GM12878 (cell line): ENCODE measurements around the gene WNT16. TPM values are rescaled to one million over a fixed set of nuclear protein-coding genes. Genes with fewer than 3 reads are reported as not detected.

Experiments used
- ATAC-seq: fragments of 200-7000 bp; cut with Tn5 transposase; 3 replicates; pipeline ENCODE4 v1.9.1; 2020; ENCODE audit warnings: mild to moderate bottlenecking, moderate library complexity
- BruUV-seq: library from RNA; stranded (reverse); fragments of 400-500 nt; replicated peaks from 2 replicates; lab custom pipeline; 2021; lab: Mats Ljungman, UMichigan
- CTCF ChIA-PET: fragments of 300-600 bp; sonication (Branson Sonifier 250); formaldehyde crosslinking; extraction: SDS; loops from one replicate; lab custom pipeline; 2021; ENCODE audit warnings: inconsistent platforms; lab: Yijun Ruan, JAX
- POLR2A ChIA-PET: fragments of 350-600 bp; formaldehyde crosslinking; extraction: SDS; loops from one replicate; lab custom pipeline; 2021; ENCODE audit warnings: inconsistent platforms; lab: Charles Lee
- RAD21 ChIA-PET: fragments of 300-600 bp; sonication (Branson Sonifier 250); formaldehyde crosslinking; loops from one replicate; lab custom pipeline; 2023; ENCODE audit warnings: antibody characterized with exemption; ENCODE audit not compliant: unreplicated experiment; lab: Charles Lee
- SMC1A ChIA-PET: fragments of 300-600 bp; sonication (Branson Sonifier 250); formaldehyde crosslinking; loops from one replicate; lab custom pipeline; 2023; ENCODE audit not compliant: unreplicated experiment, uncharacterized antibody; lab: Charles Lee
- DNase-seq: peaks from one replicate; pipeline ENCODE4 v3.0.0-alpha.2; 2011; ENCODE audit warnings: low read depth, low spot score
- FAIRE-seq: peaks from 3 replicates; lab custom pipeline; 2011; peaks lifted over from hg19 to GRCh38; lab: Jason Lieb, UNC
- H2AFZ ChIP-seq: 2 replicates; pipeline ENCODE4 v1.6.0; 2011; ENCODE audit warnings: low read depth, low read length, control low read depth; ENCODE audit not compliant: control insufficient read depth
- H3K27ac ChIP-seq: 2 replicates; pipeline ENCODE4 v1.5.1; 2011; ENCODE audit warnings: control low read depth; ENCODE audit not compliant: control insufficient read depth, insufficient read depth
- H3K27me3 ChIP-seq, 2 experiments: replicated peaks in 1 of 2; 2 replicates each; pipeline versions ENCODE4 v1.6.0 to v1.6.1; 2011; ENCODE audit warnings: low read length in 1 of 2; ENCODE audit not compliant: control insufficient read depth in 2 of 2, insufficient read depth in 2 of 2
- H3K36me3 ChIP-seq, 2 experiments: 2 replicates each; pipeline ENCODE4 v1.5.1; 2011; ENCODE audit warnings: low read length in 1 of 2; ENCODE audit not compliant: control insufficient read depth in 2 of 2, insufficient read depth in 2 of 2
- H3K4me1 ChIP-seq: 2 replicates; pipeline ENCODE4 v1.6.1; 2011; ENCODE audit warnings: mild to moderate bottlenecking, low read length, moderate library complexity, mixed read lengths; ENCODE audit not compliant: control insufficient read depth, insufficient read depth
- H3K4me2 ChIP-seq: 2 replicates; pipeline ENCODE4 v1.6.0; 2011; ENCODE audit warnings: control low read depth; ENCODE audit not compliant: control insufficient read depth, insufficient read depth
- H3K4me3 ChIP-seq: fragments of 200-600 bp; sonication (generic); 2 replicates; pipeline ENCODE4 v1.5.1; 2016
- H3K79me2 ChIP-seq: 2 replicates; pipeline ENCODE4 v1.6.0; 2011; ENCODE audit warnings: low read length; ENCODE audit not compliant: control insufficient read depth, insufficient read depth
- H3K9ac ChIP-seq: 2 replicates; pipeline ENCODE4 v1.8.0; 2011; ENCODE audit warnings: low read length, control low read depth, mixed read lengths; ENCODE audit not compliant: control insufficient read depth, insufficient read depth
- H3K9me3 ChIP-seq: replicated peaks from 3 replicates; pipeline ENCODE4 v1.5.1; 2011; ENCODE audit warnings: mild to moderate bottlenecking, low read length; ENCODE audit not compliant: control insufficient read depth, insufficient read depth
- H4K20me1 ChIP-seq: 2 replicates; pipeline ENCODE4 v1.6.0; 2011; ENCODE audit not compliant: control insufficient read depth, insufficient read depth
- BRCA1 ChIP-seq: IDR thresholded peaks from 2 replicates; pipeline ENCODE4 v1.6.1; 2011; ENCODE audit warnings: low read depth, low read length, improper control_type of control experiment
- CUX1 ChIP-seq: IDR thresholded peaks from 2 replicates; pipeline ENCODE4 v1.6.1; 2012; ENCODE audit warnings: improper control_type of control experiment, low read depth, low read length; ENCODE audit not compliant: insufficient replicate concordance
- HCFC1 ChIP-seq: fragments of 150-350 bp; IDR thresholded peaks from 2 replicates; pipeline ENCODE4 v1.6.1; 2014; ENCODE audit warnings: low read length
- JUNB ChIP-seq: IDR thresholded peaks from 2 replicates; pipeline ENCODE4 v1.6.1; 2016; ENCODE audit warnings: antibody characterized with exemption, mild to moderate bottlenecking
- NFXL1 ChIP-seq: fragments of 450-650 bp; IDR thresholded peaks from 2 replicates; pipeline ENCODE4 v1.6.1; 2017; ENCODE audit warnings: antibody characterized with exemption, mild to moderate bottlenecking, borderline replicate concordance
- NR2F1 ChIP-seq: fragments of 450-650 bp; conservative IDR thresholded peaks from 2 replicates; pipeline ENCODE4 v1.6.1; 2017; ENCODE audit warnings: mild to moderate bottlenecking
- RB1 ChIP-seq: fragments of 450-650 bp; formaldehyde crosslinking; IDR thresholded peaks from 2 replicates; pipeline ENCODE4 v1.6.1; 2017; ENCODE audit warnings: mild to moderate bottlenecking, borderline replicate concordance
- WGBS: methylation state at CpG from one replicate; pipeline ENCODE4 v1.1.6; 2016; ENCODE audit warnings: low lambda C conversion rate; ENCODE audit not compliant: insufficient replicate concordance, insufficient coverage; ENCODE audit errors: missing lambda C conversion rate; 5-methylcytosine and 5-hydroxymethylcytosine counted together
- in situ Hi-C: fragments of 300-500 bp; cut with MboI; formaldehyde crosslinking; loops from 9 replicates; pipeline ENCODE4 v1.14.3; 2018; ENCODE audit warnings: mixed read lengths
- intact Hi-C: fragments of 100-400 bp; cut with micrococcal nuclease; formaldehyde crosslinking; loops from one replicate; pipeline ENCODE4 v1.14.2; 2022; ENCODE audit not compliant: unreplicated experiment
- polyA plus RNA-seq, 11 experiments: library from polyadenylated mRNA; depleted of rRNA in 4 of 11; unstranded in 6 of 11; stranded (reverse) in 5 of 11; fragments of >200 nt; fragmentation: Nextera tagmentation in 4 of 11; fragmentation: Illumina TruSeq in 1 of 11; extraction: Ambion mirVana in 4 of 11; extraction: Trizol in 1 of 11; gene quantifications; 1 replicate in 1 of 11; 2 replicates in 10 of 11; pipeline versions ENCODE4 v1.2.1 to v1.2.3, GENCODE V29; 2011 to 2016; ENCODE audit warnings: inconsistent platforms in 2 of 11, missing spikeins in 2 of 11, low read depth in 1 of 11
- total RNA-seq, 4 experiments: library from RNA; depleted of rRNA in 3 of 4; stranded (reverse); fragments of >200 nt in 3 of 4; fragmentation: Illumina TruSeq in 1 of 4; extraction: Trizol in 1 of 4; gene quantifications; 2 replicates each; pipeline versions ENCODE4 v1.2.1 to v1.2.3, GENCODE V29; 2013 to 2021
- TF ChIP-seq, protein P1 (sequence below): fragments of 450-650 bp; IDR thresholded peaks from 2 replicates; pipeline ENCODE4 v1.6.1; 2017; ENCODE audit warnings: mild to moderate bottlenecking, low read depth, inconsistent platforms; ENCODE audit not compliant: poor library complexity, severe bottlenecking

WNT16 gene
- total and polyA plus RNA-seq, 10 of the 15 experiments (the other 5 are each of a cell fraction or from before 2014, with no cell fraction given), result 0.05 to 0.11 (median 0.06) TPM; not detected in 5

DNA sequence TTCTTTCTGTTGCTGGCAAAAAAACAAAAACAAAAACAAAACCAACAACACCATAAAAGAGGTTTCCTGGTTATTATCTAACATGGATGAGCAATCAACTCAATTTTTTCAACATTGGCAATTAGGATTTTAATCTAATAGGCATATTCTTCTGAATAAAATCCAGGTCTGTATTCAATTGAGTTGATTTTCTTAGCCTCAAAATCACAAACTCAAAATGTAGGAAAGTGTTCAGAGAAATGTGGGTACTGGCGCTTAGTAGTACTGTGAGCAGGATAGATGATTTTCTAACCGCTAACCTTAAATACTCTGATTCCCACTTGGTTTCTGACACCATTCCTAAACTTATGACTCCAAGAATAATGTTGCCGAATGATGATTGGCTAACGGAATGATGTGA, 5.6 kb downstream of the WNT16 start:
- Histone ChIP-seq H3K27ac (no peak overlapping the region), H3K4me3 (no peak overlapping the region), H2AFZ (no peak overlapping the region), H3K27me3 (peaks cover 7 to 10% of the 10 kb centered on the region in 2 experiments), H3K9ac (no peak overlapping the region), H4K20me1 (no peaks in the 10 kb centered on the region), H3K79me2 (no peaks in the 10 kb centered on the region), H3K4me2 (no peak overlapping the region), H3K4me1 (peaks cover 5% of the 10 kb centered on the region), H3K36me3 (no peaks in the 10 kb centered on the region; a peak in 1 of 4 replicates), H3K9me3 (no peaks in the 10 kb centered on the region)
- SMC1A ChIA-PET, result no interaction called here
- TF ChIP-seq, protein P1, sequence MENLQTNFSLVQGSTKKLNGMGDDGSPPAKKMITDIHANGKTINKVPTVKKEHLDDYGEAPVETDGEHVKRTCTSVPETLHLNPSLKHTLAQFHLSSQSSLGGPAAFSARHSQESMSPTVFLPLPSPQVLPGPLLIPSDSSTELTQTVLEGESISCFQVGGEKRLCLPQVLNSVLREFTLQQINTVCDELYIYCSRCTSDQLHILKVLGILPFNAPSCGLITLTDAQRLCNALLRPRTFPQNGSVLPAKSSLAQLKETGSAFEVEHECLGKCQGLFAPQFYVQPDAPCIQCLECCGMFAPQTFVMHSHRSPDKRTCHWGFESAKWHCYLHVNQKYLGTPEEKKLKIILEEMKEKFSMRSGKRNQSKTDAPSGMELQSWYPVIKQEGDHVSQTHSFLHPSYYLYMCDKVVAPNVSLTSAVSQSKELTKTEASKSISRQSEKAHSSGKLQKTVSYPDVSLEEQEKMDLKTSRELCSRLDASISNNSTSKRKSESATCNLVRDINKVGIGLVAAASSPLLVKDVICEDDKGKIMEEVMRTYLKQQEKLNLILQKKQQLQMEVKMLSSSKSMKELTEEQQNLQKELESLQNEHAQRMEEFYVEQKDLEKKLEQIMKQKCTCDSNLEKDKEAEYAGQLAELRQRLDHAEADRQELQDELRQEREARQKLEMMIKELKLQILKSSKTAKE, result no peak
- TF ChIP-seq CUX1 (no peak), JUNB (no peak), NR2F1 (no peak), RB1 (no peak), HCFC1 (no peak), BRCA1 (no peak), NFXL1 (no peak)
- WGBS, result 89% methylated on average over 4 of the region's 4 CpGs
- intact Hi-C loops, result no loop called here
- BruUV-seq, result no TSS peak
- POLR2A ChIA-PET, result no interaction called here
- DNase-seq (no peak), FAIRE-seq (no peak), ATAC-seq (no peak)
- CTCF ChIA-PET, result no interaction called here
- RAD21 ChIA-PET, result no interaction called here
- in situ Hi-C loops, result no loop called here
